ENCODE data around the gene MRPL51.

GRCh38 chr12:6522193-6522592 is 29.1 kb upstream of the MRPL51 start:
- TF ChIP-seq, protein P1, sequence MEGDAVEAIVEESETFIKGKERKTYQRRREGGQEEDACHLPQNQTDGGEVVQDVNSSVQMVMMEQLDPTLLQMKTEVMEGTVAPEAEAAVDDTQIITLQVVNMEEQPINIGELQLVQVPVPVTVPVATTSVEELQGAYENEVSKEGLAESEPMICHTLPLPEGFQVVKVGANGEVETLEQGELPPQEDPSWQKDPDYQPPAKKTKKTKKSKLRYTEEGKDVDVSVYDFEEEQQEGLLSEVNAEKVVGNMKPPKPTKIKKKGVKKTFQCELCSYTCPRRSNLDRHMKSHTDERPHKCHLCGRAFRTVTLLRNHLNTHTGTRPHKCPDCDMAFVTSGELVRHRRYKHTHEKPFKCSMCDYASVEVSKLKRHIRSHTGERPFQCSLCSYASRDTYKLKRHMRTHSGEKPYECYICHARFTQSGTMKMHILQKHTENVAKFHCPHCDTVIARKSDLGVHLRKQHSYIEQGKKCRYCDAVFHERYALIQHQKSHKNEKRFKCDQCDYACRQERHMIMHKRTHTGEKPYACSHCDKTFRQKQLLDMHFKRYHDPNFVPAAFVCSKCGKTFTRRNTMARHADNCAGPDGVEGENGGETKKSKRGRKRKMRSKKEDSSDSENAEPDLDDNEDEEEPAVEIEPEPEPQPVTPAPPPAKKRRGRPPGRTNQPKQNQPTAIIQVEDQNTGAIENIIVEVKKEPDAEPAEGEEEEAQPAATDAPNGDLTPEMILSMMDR (IDR thresholded peaks at IDR 0.05; ENCODE audit: extremely low read depth in 1 of 2, insufficient read depth in 1 of 2, low read depth in 1 of 2, low read length in 2 of 2): no peak
- TF ChIP-seq, protein P2, sequence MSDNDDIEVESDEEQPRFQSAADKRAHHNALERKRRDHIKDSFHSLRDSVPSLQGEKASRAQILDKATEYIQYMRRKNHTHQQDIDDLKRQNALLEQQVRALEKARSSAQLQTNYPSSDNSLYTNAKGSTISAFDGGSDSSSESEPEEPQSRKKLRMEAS (IDR thresholded peaks at IDR 0.05; ENCODE audit: insufficient read depth, insufficient read length): no peak
- TF ChIP-seq POLR2A (IDR thresholded peaks at IDR 0.05; ENCODE audit: low read depth, low read length) (no peak), MYC (IDR thresholded peaks at IDR 0.05; ENCODE audit: low read depth, low read length) (no peak), JUN (IDR thresholded peaks at IDR 0.05; ENCODE audit: borderline replicate concordance, insufficient read depth, insufficient read length, low read depth) (no peak), POLR2AphosphoS5 (IDR thresholded peaks at IDR 0.05; ENCODE audit: insufficient read depth, low read depth, low read length) (no peak), EZH2 (IDR thresholded peaks at IDR 0.05; ENCODE audit: borderline replicate concordance, low read depth, low read length, severe bottlenecking) (no peak), FOS (IDR thresholded peaks at IDR 0.05; ENCODE audit: borderline replicate concordance, insufficient read depth, low read length) (no peak), GATA2 (IDR thresholded peaks at IDR 0.05; ENCODE audit: insufficient read depth, insufficient read length, low read depth, low read length) (no peak)

Measured in endothelial cell of umbilical vein (primary cell).